Left lung (tissue), 10 donors: Measurements from ENCODE around the gene RETREG3. TPM values are rescaled to one million over a fixed set of nuclear protein-coding genes. Genes with fewer than 3 reads are reported as not detected.
"Not testable (repeated sequence)": the region's sequence is repeated elsewhere in the genome, so short reads cannot be mapped to it uniquely, and the experiment has no call there.

Source experiments
- ATAC-seq: fragments of 200-7000 bp; cut with Tn5 transposase; one replicate; pipeline ENCODE4 v1.9.1; 2020; ENCODE audit warnings: moderate library complexity
- DNase-seq, 4 donors: peaks; one replicate each; pipeline ENCODE4 v3.0.0-alpha.2; 2013 to 2020
- H3K27ac ChIP-seq, 2 donors: fragments of 200-600 bp; sonication (generic) in 1 of 2; one replicate each; pipeline versions ENCODE4 v1.5.0 to v1.8.0; 2020 to 2021
- H3K27me3 ChIP-seq, 2 donors: fragments of 200-600 bp; sonication (generic) in 1 of 2; one replicate each; pipeline versions ENCODE4 v1.5.0 to v1.8.0; 2020 to 2021
- H3K36me3 ChIP-seq, 2 donors: fragments of 200-600 bp; sonication (generic) in 1 of 2; one replicate each; pipeline versions ENCODE4 v1.5.0 to v1.8.0; 2020 to 2021
- H3K4me1 ChIP-seq, 2 donors: fragments of 200-600 bp; one replicate each; pipeline ENCODE4 v1.8.0; 2021
- H3K4me3 ChIP-seq, 2 donors: fragments of 200-600 bp; sonication (generic) in 1 of 2; one replicate each; pipeline versions ENCODE4 v1.5.0 to v1.8.0; 2020 to 2021; ENCODE audit warnings: mild to moderate bottlenecking in 1 of 2
- H3K9me3 ChIP-seq, 2 donors: fragments of 200-600 bp; sonication (generic) in 1 of 2; one replicate each; pipeline versions ENCODE4 v1.5.0 to v1.8.0; 2020 to 2021
- CTCF ChIP-seq, 2 donors: fragments of 200-600 bp; sonication (generic) in 1 of 2; IDR thresholded peaks; one replicate each; pipeline versions ENCODE4 v1.5.0 to v1.8.0; 2021; ENCODE audit warnings: antibody characterized with exemption in 2 of 2
- intact Hi-C, 2 donors: fragments of 100-400 bp; cut with DNase I; formaldehyde crosslinking; loops; one replicate each; pipeline versions ENCODE4 v1.11.2 to v1.14.2; 2022
- polyA plus RNA-seq, 6 donors: library from polyadenylated mRNA; unstranded; fragments of 120-200 nt; gene quantifications; one replicate each; pipeline ENCODE4 v1.2.1, GENCODE V29; 2013; ENCODE audit not compliant: insufficient read length in 6 of 6
- total RNA-seq, 2 donors: library from RNA; stranded (reverse); fragmentation: NEBNext Ultra II Directional; extraction: Animal tissue kit (Norgen Biotek cat#: 25700); gene quantifications; one replicate each; pipeline ENCODE4 v1.2.1, GENCODE V29; 2021
- donor health status: DM: no; HTN: yes; CAD: no.
- donor health status: DM: no; HTN: no; CAD: no.

RETREG3 gene
- total and polyA plus RNA-seq, 8 donors = 50.6 to 75.5 (median 60.0) TPM

DNA sequence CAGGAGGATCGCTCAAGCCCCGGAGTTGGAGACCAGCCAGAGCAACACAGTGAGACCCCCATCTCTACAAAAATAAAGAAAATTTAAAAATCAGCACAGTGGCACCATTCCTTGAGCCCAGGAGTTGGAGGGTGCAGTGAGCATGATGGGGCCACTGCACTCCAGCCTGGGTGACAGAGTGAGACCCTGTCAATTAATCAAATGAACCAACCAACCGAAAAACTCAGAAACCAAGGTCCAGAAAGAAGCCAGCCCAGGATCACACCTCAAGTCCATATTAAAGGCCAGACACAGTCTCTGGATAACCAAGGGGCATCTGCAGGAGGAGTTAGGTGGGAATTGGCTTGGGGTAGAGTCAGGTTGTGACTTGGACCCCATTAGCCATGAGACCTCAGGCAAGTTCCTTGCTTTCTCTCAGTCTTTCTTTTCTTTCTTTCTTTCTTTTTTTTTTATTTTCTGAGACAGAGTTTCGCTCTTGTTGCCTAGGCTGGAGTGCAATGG, 54.0 kb downstream of the RETREG3 start:
- H3K4me1 ChIP-seq = peaks cover 16 to 20% of the 10 kb centered on the region in 2 donors
- H3K27ac ChIP-seq = peak overlapping the region; percentile 75 to 90
- H3K4me3 ChIP-seq = peak overlapping the region; percentile 73 to 88
- TF ChIP-seq CTCF (IDR thresholded peaks at IDR 0.05) = no peak
- DNase-seq = no peak
- H3K36me3 ChIP-seq = no peaks in the 10 kb centered on the region
- H3K27me3 ChIP-seq = no peaks in the 10 kb centered on the region
- intact Hi-C loops = no loop called here
- no peak for ATAC-seq
- H3K9me3 ChIP-seq = no peaks in the 10 kb centered on the region

DNA sequence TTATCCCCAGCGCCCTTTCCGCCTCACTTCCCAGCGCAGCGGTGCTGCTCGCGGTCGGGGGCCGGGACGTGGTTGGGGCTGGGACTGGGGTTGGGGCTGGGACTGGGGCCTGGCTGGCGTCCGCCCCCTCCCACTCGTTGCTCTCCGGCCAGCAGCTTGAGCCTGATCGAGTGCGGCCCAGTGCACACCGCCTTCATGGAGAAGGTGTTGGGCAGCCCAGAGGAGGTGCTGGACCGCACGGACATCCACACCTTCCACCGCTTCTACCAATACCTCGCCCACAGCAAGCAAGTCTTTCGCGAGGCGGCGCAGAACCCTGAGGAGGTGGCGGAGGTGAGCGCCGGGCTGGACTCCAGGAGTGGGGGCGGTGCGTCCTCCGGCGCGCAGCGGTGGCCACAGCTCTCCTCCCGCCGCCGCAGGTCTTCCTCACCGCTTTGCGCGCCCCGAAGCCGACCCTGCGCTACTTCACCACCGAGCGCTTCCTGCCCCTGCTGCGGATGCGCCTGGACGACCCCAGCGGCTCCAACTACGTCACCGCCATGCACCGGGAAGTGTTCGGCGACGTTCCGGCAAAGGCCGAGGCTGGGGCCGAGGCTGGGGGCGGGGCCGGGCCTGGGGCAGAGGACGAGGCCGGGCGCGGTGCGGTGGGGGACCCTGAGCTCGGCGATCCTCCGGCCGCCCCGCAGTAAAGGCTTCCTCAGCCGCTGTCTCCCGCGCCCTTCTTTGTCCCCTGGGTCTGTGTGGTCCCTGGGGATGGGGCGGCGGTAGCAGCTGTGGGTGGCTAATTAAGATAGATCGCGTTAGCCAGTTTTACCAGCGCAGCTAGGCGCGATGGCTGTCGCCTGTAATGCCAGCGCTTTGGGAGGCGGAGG, 54.7 kb downstream of the RETREG3 start:
- peak overlapping the region; percentile 75 to 90 for H3K27ac ChIP-seq
- peak; percentile 95 for ATAC-seq
- no peaks in the 10 kb centered on the region for H3K36me3 ChIP-seq
- peak overlapping the region; percentile 73 to 88 for H3K4me3 ChIP-seq
- TF ChIP-seq CTCF (IDR thresholded peaks at IDR 0.05) = no peak
- intact Hi-C loops = no loop called here
- H3K27me3 ChIP-seq = no peaks in the 10 kb centered on the region
- no peaks in the 10 kb centered on the region for H3K9me3 ChIP-seq
- DNase-seq = peak; percentile 83 to 97 (median 91)
- H3K4me1 ChIP-seq = peaks cover 16 to 20% of the 10 kb centered on the region in 2 donors

DNA sequence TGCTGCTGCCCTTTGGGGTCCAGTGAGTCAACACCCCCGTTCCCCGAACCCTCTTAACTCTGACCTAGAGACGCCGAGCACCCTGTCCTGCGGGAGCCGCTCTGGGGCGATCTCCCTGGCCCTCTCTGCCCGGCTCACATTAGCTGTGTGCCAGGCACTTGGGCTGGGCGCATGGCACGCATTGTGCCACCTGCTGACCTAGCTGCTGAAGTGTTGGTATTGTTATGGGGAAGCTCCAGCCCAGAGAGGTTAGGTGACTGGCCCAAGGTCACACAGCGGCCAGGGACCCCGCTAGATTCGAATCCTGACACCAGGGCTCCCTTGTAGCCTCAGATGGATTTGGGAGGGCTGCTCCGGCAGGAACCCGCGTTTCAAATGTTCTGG, 55.3 kb downstream of the RETREG3 start:
- intact Hi-C loops = no loop called here

GRCh38 chr17:42553161-42553818, 55.9 kb downstream of the RETREG3 start:
- intact Hi-C loops = no loop called here
- no peak overlapping the region for H3K27ac ChIP-seq
- H3K36me3 ChIP-seq = no peaks in the 10 kb centered on the region
- peak overlapping the region in 1 of 2 donors; percentile 88 for H3K4me3 ChIP-seq
- no peaks in the 10 kb centered on the region for H3K9me3 ChIP-seq
- TF ChIP-seq CTCF (IDR thresholded peaks at IDR 0.05) = no peak
- H3K27me3 ChIP-seq = peaks cover 0 to 11% of the 10 kb centered on the region in 2 donors
- DNase-seq (peak in 1 of 4 donors; percentile 78), ATAC-seq (no peak)
- peaks cover 16 to 29% of the 10 kb centered on the region in 2 donors for H3K4me1 ChIP-seq

More for the DNA sequence above, 55.3 kb downstream of the RETREG3 start:
- peak in 1 of 4 donors; percentile 81 for DNase-seq
- H3K27ac ChIP-seq = peak overlapping the region; percentile 75 to 90
- peaks cover 16 to 23% of the 10 kb centered on the region in 2 donors for H3K4me1 ChIP-seq
- no peaks in the 10 kb centered on the region for H3K9me3 ChIP-seq
- no peak for TF ChIP-seq CTCF (IDR thresholded peaks at IDR 0.05)
- peaks cover 0 to 5% of the 10 kb centered on the region in 2 donors for H3K27me3 ChIP-seq
- no peaks in the 10 kb centered on the region for H3K36me3 ChIP-seq
- H3K4me3 ChIP-seq = peak overlapping the region; percentile 73 to 88
- peak; percentile 45 for ATAC-seq

GRCh38 chr17:42552736-42553135, 56.4 kb downstream of the RETREG3 start, which contains the start of gene HSD17B1:
Gene HSD17B1, plus strand, starts transcription at chr17:42552923. Its CDS starts 11 bp downstream, at chr17:42552934.
- DNase-seq, ATAC-seq, intact Hi-C loops, H3K9me3 ChIP-seq, H3K27ac ChIP-seq, H3K36me3 ChIP-seq: not testable (repeated sequence)
- peaks cover 16 to 33% of the 10 kb centered on the region in 2 donors for H3K4me1 ChIP-seq
- H3K4me3 ChIP-seq = peak within 1 kb of the TSS; percentile 73 to 88
- H3K27me3 ChIP-seq = peaks cover 0 to 17% of the 10 kb centered on the region in 2 donors
